Measurements from ENCODE around the gene OBSCN.

- TF ChIP-seq CTCF (IDR thresholded peaks at IDR 0.05) (no peak), POLR2A (IDR thresholded peaks at IDR 0.05) (no peak)
Measured at GRCh38 chr1:228333739-228334115, 125.9 kb downstream of the OBSCN start.

Data from heart left ventricle (tissue), 13 donors.